ENCODE data around the gene HEXA.
"Not testable (repeated sequence)": the region's sequence is repeated elsewhere in the genome, so short reads cannot be mapped to it uniquely, and the experiment has no call there.

The HEXA gene

GRCh38 chr15:72375846-72376581 lies at the start of gene HEXA:
Gene HEXA (minus strand): TSS chr15:72376014. CDS start chr15:72375972, 42 bp downstream.
- peak; percentile 95 for DNase-seq

GRCh38 chr15:72423256-72423655 lies 47.4 kb upstream of the HEXA start:
- DNase-seq, result no peak

GRCh38 chr15:72421484-72421883 lies 45.7 kb upstream of the HEXA start:
- no peak for DNase-seq

- DNase-seq, result no peak
These were observed 44.8 kb upstream of the HEXA start for GRCh38 chr15:72420576-72420975.

- not testable (repeated sequence) for DNase-seq
These were observed 44.0 kb upstream of the HEXA start for GRCh38 chr15:72419768-72420167.

- DNase-seq, result no peak
These were observed 39.5 kb upstream of the HEXA start for GRCh38 chr15:72415304-72415703.

GRCh38 chr15:72413337-72413736 lies 37.5 kb upstream of the HEXA start:
- DNase-seq, result not testable (repeated sequence)

- no peak for DNase-seq
These were observed 35.7 kb upstream of the HEXA start for GRCh38 chr15:72411544-72411943.

GRCh38 chr15:72411111-72411510 lies 35.3 kb upstream of the HEXA start:
- DNase-seq, result no peak

- no peak for DNase-seq
These were observed 31.1 kb upstream of the HEXA start for GRCh38 chr15:72406936-72407335.

- DNase-seq, result no peak
These were observed 29.0 kb upstream of the HEXA start for GRCh38 chr15:72404841-72405240.

GRCh38 chr15:72404356-72404755 lies 28.5 kb upstream of the HEXA start:
- DNase-seq, result no peak

- DNase-seq, result no peak
These were observed 26.9 kb upstream of the HEXA start for GRCh38 chr15:72402726-72403125.

- DNase-seq, result no peak
These were observed 22.8 kb upstream of the HEXA start for GRCh38 chr15:72398648-72399047.

- no peak for DNase-seq
These were observed 22.2 kb upstream of the HEXA start, which contains the start of gene TMEM202 for GRCh38 chr15:72397796-72398588. Gene TMEM202 (plus strand): TSS chr15:72398305. CDS start chr15:72398327, 22 bp downstream.

GRCh38 chr15:72396331-72396730 lies 20.5 kb upstream of the HEXA start:
- DNase-seq, result not testable (repeated sequence)

- no peak for DNase-seq
These were observed 13.4 kb upstream of the HEXA start for GRCh38 chr15:72389231-72389630.

GRCh38 chr15:72387741-72388140 lies 11.9 kb upstream of the HEXA start:
- DNase-seq, result no peak

- DNase-seq, result no peak
These were observed 6.3 kb upstream of the HEXA start for GRCh38 chr15:72382146-72382545.

- DNase-seq, result no peak
These were observed 4.9 kb upstream of the HEXA start for GRCh38 chr15:72380743-72381142.

- DNase-seq, result no peak
These were observed 4.1 kb upstream of the HEXA start for GRCh38 chr15:72379856-72380430.

- DNase-seq, result not testable (repeated sequence)
These were observed 3.3 kb upstream of the HEXA start for GRCh38 chr15:72379106-72379505.

- no peak for DNase-seq
These were observed 1.5 kb upstream of the HEXA start for GRCh38 chr15:72377331-72377730.

- DNase-seq, result no peak
These were observed 341 bp downstream of the HEXA start for GRCh38 chr15:72375501-72375845.
